Mammary epithelial cell (primary cell): ENCODE data around the gene ERBB4.

Experiments used
- CTCF ChIP-seq, 2 donors: IDR thresholded peaks in 1 of 2; conservative IDR thresholded peaks in 1 of 2; 2 replicates each; pipeline ENCODE4 v1.5.1; 2011 to 2012; ENCODE audit warnings: inconsistent platforms in 2 of 2, low read length in 2 of 2, mild to moderate bottlenecking in 2 of 2, control low read depth in 1 of 2, low read depth in 1 of 2; ENCODE audit not compliant: insufficient read depth in 1 of 2; ENCODE audit errors: extremely low read depth in 1 of 2
- EZH2 ChIP-seq: IDR thresholded peaks from 2 replicates; pipeline ENCODE4 v1.6.1; 2012; ENCODE audit warnings: low read length, inconsistent platforms, borderline replicate concordance

- no peak for TF ChIP-seq CTCF (conservative IDR thresholded peaks at IDR 0.05 in 1 of 2, IDR thresholded peaks at IDR 0.05 in 1 of 2; ENCODE audit: extremely low read depth in 1 of 2, insufficient read depth in 1 of 2, low read depth in 1 of 2, low read length in 2 of 2)
- TF ChIP-seq EZH2, result no peak
Measured at GRCh38 chr2:212402316-212402715, 136.3 kb downstream of the ERBB4 start.
